NB4 (cell line): ENCODE results near the gene FAM169A.

Experiments
- CTCF ChIP-seq: IDR thresholded peaks from one replicate; pipeline ENCODE4 v1.5.1; 2012; ENCODE audit warnings: low read depth, low read length
- POLR2A ChIP-seq: IDR thresholded peaks from 2 replicates; pipeline ENCODE4 v1.6.1; 2011; ENCODE audit warnings: mild to moderate bottlenecking; ENCODE audit not compliant: insufficient read length; ENCODE audit errors: extremely low read depth

- TF ChIP-seq POLR2A, result no peak
- no peak for TF ChIP-seq CTCF
These were observed 7.5 kb upstream of the FAM169A start for GRCh38 chr5:74873525-74874249.
